RWPE2 (cell line): ENCODE results near the gene WBP2.

ENCODE experiments used
- ATAC-seq: fragments of 200-7000 bp; cut with Tn5 transposase; 3 replicates; pipeline ENCODE4 v1.9.1; 2021; ENCODE audit warnings: low read depth
- DNase-seq: peaks from one replicate; pipeline ENCODE4 v3.0.0-alpha.2; 2020; ENCODE audit warnings: low spot score
- H3K27ac ChIP-seq: fragments of 450-650 bp; 2 replicates; pipeline ENCODE4 v1.5.1; 2017; ENCODE audit warnings: mild to moderate bottlenecking; ENCODE audit not compliant: poor library complexity, severe bottlenecking
- H3K27me3 ChIP-seq: fragments of 250-450 bp; sonication (Bioruptor Pico); 2 replicates; pipeline ENCODE4 v1.5.1; 2021; ENCODE audit warnings: mild to moderate bottlenecking, moderate library complexity; ENCODE audit not compliant: insufficient read depth, poor library complexity, severe bottlenecking
- H3K36me3 ChIP-seq: fragments of 250-450 bp; sonication (Bioruptor Pico); 2 replicates; pipeline ENCODE4 v1.5.1; 2020; ENCODE audit warnings: low read depth, mild to moderate bottlenecking, moderate library complexity
- H3K4me1 ChIP-seq: fragments of 250-450 bp; sonication (Bioruptor Pico); 2 replicates; pipeline ENCODE4 v1.5.1; 2021; ENCODE audit warnings: mild to moderate bottlenecking, moderate library complexity; ENCODE audit not compliant: insufficient read depth, poor library complexity, severe bottlenecking
- H3K4me3 ChIP-seq: fragments of 250-450 bp; sonication (Bioruptor Pico); 2 replicates; pipeline ENCODE4 v1.5.1; 2021; ENCODE audit warnings: mild to moderate bottlenecking, moderate library complexity; ENCODE audit not compliant: severe bottlenecking
- H3K9me3 ChIP-seq: fragments of 250-450 bp; sonication (Bioruptor Pico); 2 replicates; pipeline ENCODE4 v1.5.1; 2021; ENCODE audit warnings: mild to moderate bottlenecking, moderate library complexity; ENCODE audit not compliant: severe bottlenecking
- CTCF ChIP-seq: fragments of 450-650 bp; IDR thresholded peaks from one replicate; pipeline ENCODE4 v1.5.1; 2017; ENCODE audit warnings: mild to moderate bottlenecking, moderate library complexity; ENCODE audit not compliant: poor library complexity, severe bottlenecking

The WBP2 gene

GRCh38 chr17:75837899-75838298 is 17.2 kb downstream of the WBP2 start:
- Histone ChIP-seq H3K4me3 (no peak overlapping the region), H3K27me3 (no peaks in the 10 kb centered on the region), H3K36me3 (no peaks in the 10 kb centered on the region), H3K4me1 (no peaks in the 10 kb centered on the region), H3K27ac (no peak overlapping the region), H3K9me3 (no peaks in the 10 kb centered on the region)
- DNase-seq (no peak), ATAC-seq (no peak)
- TF ChIP-seq CTCF: no peak

GRCh38 chr17:75836605-75837004 is 18.5 kb downstream of the WBP2 start:
- ATAC-seq: no peak
- H3K27ac ChIP-seq: no peak overlapping the region
- H3K4me1 ChIP-seq: peaks cover 10% of the 10 kb centered on the region
- no peaks in the 10 kb centered on the region for H3K36me3 ChIP-seq
- H3K27me3 ChIP-seq: no peaks in the 10 kb centered on the region
- no peak overlapping the region for H3K4me3 ChIP-seq
- no peak for DNase-seq
- H3K9me3 ChIP-seq: no peaks in the 10 kb centered on the region
- no peak for TF ChIP-seq CTCF

GRCh38 chr17:75835654-75835987 is 19.5 kb downstream of the WBP2 start:
- H3K36me3 ChIP-seq: no peaks in the 10 kb centered on the region
- H3K27ac ChIP-seq: no peak overlapping the region
- peaks cover 10% of the 10 kb centered on the region for H3K4me1 ChIP-seq
- H3K4me3 ChIP-seq: no peak overlapping the region
- H3K27me3 ChIP-seq: no peaks in the 10 kb centered on the region
- H3K9me3 ChIP-seq: no peaks in the 10 kb centered on the region
- DNase-seq (no peak), ATAC-seq (no peak)
- TF ChIP-seq CTCF: no peak

- no peaks in the 10 kb centered on the region for H3K9me3 ChIP-seq
- H3K27ac ChIP-seq: no peak overlapping the region
- ATAC-seq (no peak), DNase-seq (no peak)
- no peaks in the 10 kb centered on the region for H3K36me3 ChIP-seq
- no peak for TF ChIP-seq CTCF
- H3K4me3 ChIP-seq: no peak overlapping the region
- H3K27me3 ChIP-seq: no peaks in the 10 kb centered on the region
- peaks cover 10% of the 10 kb centered on the region for H3K4me1 ChIP-seq
Measured at GRCh38 chr17:75834928-75835653, 20.0 kb downstream of the WBP2 start.

- TF ChIP-seq CTCF: no peak
- Histone ChIP-seq H3K4me1 (peaks cover 10% of the 10 kb centered on the region), H3K27me3 (no peaks in the 10 kb centered on the region), H3K4me3 (no peak overlapping the region), H3K9me3 (no peaks in the 10 kb centered on the region), H3K36me3 (no peaks in the 10 kb centered on the region), H3K27ac (no peak overlapping the region)
- DNase-seq: no peak
- no peak for ATAC-seq
Measured at GRCh38 chr17:75834279-75834920, 20.7 kb downstream of the WBP2 start.
